Chondrocyte (in vitro differentiated cells): ENCODE measurements around the gene SMURF2. TPM values are rescaled to one million over a fixed set of nuclear protein-coding genes. Genes with fewer than 3 reads are reported as not detected.

ENCODE experiments used
- DNase-seq: peaks from one replicate; pipeline ENCODE4 v3.0.0; 2021; ENCODE audit warnings: mixed read lengths, low spot score
- H3K27ac Mint-ChIP-seq: one replicate; pipeline ENCODE4 v1.8.0; 2021; ENCODE audit warnings: mild to moderate bottlenecking, moderate library complexity, mixed read lengths; ENCODE audit not compliant: unreplicated experiment
- H3K27me3 Mint-ChIP-seq: 2 replicates; pipeline ENCODE4 v1.8.0; 2021; ENCODE audit warnings: low read depth, mixed read lengths
- H3K36me3 Mint-ChIP-seq: 2 replicates; pipeline ENCODE4 v1.8.0; 2021; ENCODE audit warnings: low read depth, mixed read lengths
- H3K4me1 Mint-ChIP-seq: 2 replicates; pipeline ENCODE4 v1.8.0; 2021; ENCODE audit warnings: low read depth, mild to moderate bottlenecking, mixed read lengths
- H3K4me3 Mint-ChIP-seq: one replicate; pipeline ENCODE4 v1.8.0; 2021; ENCODE audit warnings: mild to moderate bottlenecking, moderate library complexity, mixed read lengths; ENCODE audit not compliant: unreplicated experiment
- H3K9me3 Mint-ChIP-seq: 2 replicates; pipeline ENCODE4 v1.8.0; 2021; ENCODE audit warnings: low read depth, mixed read lengths
- total RNA-seq: library from RNA; stranded (reverse); gene quantifications from 3 replicates; pipeline ENCODE4 v1.2.1, GENCODE V29; 2021
- TF ChIP-seq, protein P1 (sequence below): fragments of 200-600 bp; sonication (generic); IDR thresholded peaks from 2 replicates; pipeline ENCODE4 v1.5.0; 2021; ENCODE audit warnings: antibody characterized with exemption, mild to moderate bottlenecking, moderate library complexity

Gene SMURF2
- total RNA-seq, 1 donor from 2014 or later = 36.2 TPM

DNA sequence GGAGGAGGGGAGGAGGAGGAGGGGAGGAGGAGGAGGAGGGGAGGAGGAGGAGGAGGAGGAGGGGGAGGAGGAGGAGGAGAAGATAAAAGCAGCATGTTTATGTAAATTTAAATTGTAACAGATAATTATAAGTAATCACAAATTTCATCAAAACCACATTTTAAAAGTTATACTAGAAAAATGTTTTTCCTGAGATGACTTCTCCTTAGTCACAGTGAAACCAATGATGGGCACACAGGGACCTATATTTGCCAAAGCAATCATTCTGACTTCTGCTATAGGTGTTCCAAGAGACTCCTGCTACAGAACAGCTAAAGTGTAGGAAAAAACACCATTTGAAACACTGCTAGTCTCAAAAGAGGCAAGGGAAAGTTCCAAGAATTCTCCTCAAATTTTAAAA lies 88.9 kb downstream of the SMURF2 start:
- H3K4me3 Mint-ChIP-seq = no peak overlapping the region
- H3K27ac Mint-ChIP-seq = peak overlapping the region; percentile 23

DNA sequence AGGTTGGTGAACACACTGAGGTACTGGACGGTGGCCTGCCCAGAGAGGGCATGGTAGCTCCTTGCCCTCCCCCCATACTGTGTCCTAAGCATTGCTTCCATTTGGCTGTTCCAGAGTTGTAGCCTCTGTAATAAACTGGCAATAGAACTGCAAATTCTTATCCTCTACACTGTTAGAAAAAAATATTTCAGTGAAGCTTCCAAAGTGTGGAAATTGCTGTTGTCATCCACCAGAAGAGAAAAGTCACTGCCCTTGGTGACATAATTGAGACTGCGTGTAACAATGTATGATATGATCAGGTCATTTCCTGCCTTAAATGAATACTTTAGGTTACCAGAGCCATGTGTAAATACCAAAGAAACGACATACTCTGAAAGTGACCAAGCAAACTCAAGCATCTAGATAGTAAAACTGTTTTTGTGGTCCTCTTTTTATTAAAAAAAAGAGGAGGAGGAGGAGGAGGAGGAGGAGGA lies 89.4 kb downstream of the SMURF2 start:
- peak overlapping the region; percentile 68 for H3K27ac Mint-ChIP-seq
- peaks cover 8% of the 10 kb centered on the region for H3K4me1 Mint-ChIP-seq
- no peaks in the 10 kb centered on the region for H3K27me3 Mint-ChIP-seq
- H3K4me3 Mint-ChIP-seq = no peak overlapping the region
- peaks cover 8% of the 10 kb centered on the region for H3K36me3 Mint-ChIP-seq
- no peak for DNase-seq
- TF ChIP-seq, protein P1, sequence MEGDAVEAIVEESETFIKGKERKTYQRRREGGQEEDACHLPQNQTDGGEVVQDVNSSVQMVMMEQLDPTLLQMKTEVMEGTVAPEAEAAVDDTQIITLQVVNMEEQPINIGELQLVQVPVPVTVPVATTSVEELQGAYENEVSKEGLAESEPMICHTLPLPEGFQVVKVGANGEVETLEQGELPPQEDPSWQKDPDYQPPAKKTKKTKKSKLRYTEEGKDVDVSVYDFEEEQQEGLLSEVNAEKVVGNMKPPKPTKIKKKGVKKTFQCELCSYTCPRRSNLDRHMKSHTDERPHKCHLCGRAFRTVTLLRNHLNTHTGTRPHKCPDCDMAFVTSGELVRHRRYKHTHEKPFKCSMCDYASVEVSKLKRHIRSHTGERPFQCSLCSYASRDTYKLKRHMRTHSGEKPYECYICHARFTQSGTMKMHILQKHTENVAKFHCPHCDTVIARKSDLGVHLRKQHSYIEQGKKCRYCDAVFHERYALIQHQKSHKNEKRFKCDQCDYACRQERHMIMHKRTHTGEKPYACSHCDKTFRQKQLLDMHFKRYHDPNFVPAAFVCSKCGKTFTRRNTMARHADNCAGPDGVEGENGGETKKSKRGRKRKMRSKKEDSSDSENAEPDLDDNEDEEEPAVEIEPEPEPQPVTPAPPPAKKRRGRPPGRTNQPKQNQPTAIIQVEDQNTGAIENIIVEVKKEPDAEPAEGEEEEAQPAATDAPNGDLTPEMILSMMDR = no peak
- no peaks in the 10 kb centered on the region for H3K9me3 Mint-ChIP-seq

More for the DNA sequence above, 88.9 kb downstream of the SMURF2 start:
- no peak for DNase-seq
- Mint-ChIP-seq H3K36me3 (peaks cover 8% of the 10 kb centered on the region), H3K9me3 (no peaks in the 10 kb centered on the region), H3K4me1 (peaks cover 8% of the 10 kb centered on the region), H3K27me3 (no peaks in the 10 kb centered on the region)
- TF ChIP-seq, protein P1 = no peak

DNA sequence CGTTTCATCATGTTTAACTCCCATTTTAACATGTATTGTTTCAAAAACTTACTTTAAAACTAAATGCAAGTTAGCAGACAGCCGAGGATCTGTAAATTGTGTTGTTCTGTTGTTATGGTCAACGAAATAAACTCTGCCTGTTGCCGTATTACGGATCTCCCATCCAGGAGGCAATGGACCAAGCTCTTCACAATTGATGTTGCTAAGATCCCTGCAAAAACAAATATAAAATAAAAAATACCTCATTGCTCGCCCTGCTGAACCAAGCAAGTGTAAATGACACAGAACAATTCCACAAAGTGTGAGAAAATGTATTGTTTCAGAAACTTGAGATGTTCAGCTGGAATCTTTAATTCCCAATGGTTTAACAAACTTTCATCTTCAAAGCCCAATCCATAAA lies 90.4 kb downstream of the SMURF2 start:
- no peak for DNase-seq
- TF ChIP-seq, protein P1 = no peak
- H3K4me3 Mint-ChIP-seq = no peak overlapping the region
- peaks cover 7% of the 10 kb centered on the region for H3K36me3 Mint-ChIP-seq
- H3K27ac Mint-ChIP-seq = peak overlapping the region; percentile 27
- peaks cover 12% of the 10 kb centered on the region for H3K4me1 Mint-ChIP-seq
- no peaks in the 10 kb centered on the region for H3K9me3 Mint-ChIP-seq
- H3K27me3 Mint-ChIP-seq = no peaks in the 10 kb centered on the region

DNA sequence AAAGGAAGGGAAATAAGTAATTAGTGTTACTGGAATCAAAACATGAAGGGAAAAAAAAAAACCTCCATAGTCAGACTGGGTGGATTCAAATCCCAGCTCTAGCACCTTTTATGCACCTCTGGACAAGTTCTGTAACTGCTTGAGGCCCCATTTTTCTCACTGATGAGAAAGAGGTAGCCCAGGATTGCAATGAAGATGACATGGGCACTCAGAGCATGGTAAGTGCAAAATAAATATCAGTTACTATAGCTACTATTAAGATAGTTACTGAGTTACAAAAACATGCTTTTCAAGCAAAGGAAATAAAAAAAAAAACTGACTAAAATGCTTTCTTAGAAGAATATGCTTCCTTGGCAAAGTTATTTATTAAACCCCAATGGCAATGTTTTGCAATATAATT lies 96.5 kb downstream of the SMURF2 start:
- Mint-ChIP-seq H3K36me3 (peaks cover 20% of the 10 kb centered on the region), H3K27me3 (no peaks in the 10 kb centered on the region), H3K4me1 (peaks cover 26% of the 10 kb centered on the region), H3K27ac (peak overlapping the region; percentile 77), H3K4me3 (no peak overlapping the region), H3K9me3 (no peaks in the 10 kb centered on the region)
- DNase-seq = no peak
- TF ChIP-seq, protein P1 = no peak

DNA sequence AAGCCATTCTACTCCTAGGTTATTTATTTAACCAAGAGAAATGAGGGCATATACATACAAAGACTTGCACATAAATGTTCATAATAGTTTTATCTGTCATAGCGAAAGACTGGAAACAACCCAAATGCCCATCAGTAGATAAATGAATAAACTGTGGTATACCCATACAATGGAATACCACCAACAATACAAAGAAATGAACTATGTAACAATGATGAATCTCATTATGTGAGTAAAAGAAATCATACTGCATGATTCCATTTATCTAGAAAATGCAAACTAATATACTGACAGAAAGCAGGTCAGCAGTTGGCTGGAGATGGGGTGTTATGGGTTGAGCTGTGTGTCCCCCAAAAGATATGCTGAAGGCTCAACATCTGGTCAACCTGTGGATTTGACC lies 98.0 kb downstream of the SMURF2 start:
- peaks cover 17% of the 10 kb centered on the region for H3K36me3 Mint-ChIP-seq
- H3K4me3 Mint-ChIP-seq = no peak overlapping the region
- no peaks in the 10 kb centered on the region for H3K9me3 Mint-ChIP-seq
- peak overlapping the region; percentile 77 for H3K27ac Mint-ChIP-seq
- no peak for DNase-seq
- no peaks in the 10 kb centered on the region for H3K27me3 Mint-ChIP-seq
- TF ChIP-seq, protein P1 = no peak
- peaks cover 26% of the 10 kb centered on the region for H3K4me1 Mint-ChIP-seq
